HepG2 (cell line): ENCODE results near the gene CRNKL1. TPM values are rescaled to one million over a fixed set of nuclear protein-coding genes. Genes with fewer than 3 reads are reported as not detected.

ENCODE experiments used
- CCAR2 ChIP-seq: fragments of 200-400 bp; formaldehyde crosslinking; optimal IDR thresholded peaks from 2 replicates; pipeline ENCODE3; 2018; ENCODE audit warnings: low read depth, mild to moderate bottlenecking, low read length, moderate library complexity
- GFI1 ChIP-seq: sonication (generic); formaldehyde crosslinking; IDR thresholded peaks from 2 replicates; pipeline ENCODE4 v1.5.0; 2020; ENCODE audit warnings: missing genetic modification reagents, mild to moderate bottlenecking, borderline replicate concordance
- HNRNPUL1 ChIP-seq: fragments of 200-400 bp; formaldehyde crosslinking; IDR thresholded peaks from 2 replicates; pipeline ENCODE4 v1.6.1; 2017; ENCODE audit warnings: low read depth, mild to moderate bottlenecking, low read length, moderate library complexity
- JUNB ChIP-seq: sonication (generic); formaldehyde crosslinking; IDR thresholded peaks from 2 replicates; pipeline ENCODE4 v1.8.0; 2022; ENCODE audit warnings: missing genetic modification reagents, mild to moderate bottlenecking, borderline replicate concordance
- KLF11 ChIP-seq: IDR thresholded peaks from 2 replicates; pipeline ENCODE4 v1.6.1; 2016; ENCODE audit warnings: missing compliant biosample characterization
- MXD1 ChIP-seq: sonication (generic); formaldehyde crosslinking; IDR thresholded peaks from 2 replicates; pipeline ENCODE4 v1.4.0; 2020; ENCODE audit warnings: mild to moderate bottlenecking, missing genetic modification reagents
- NCOA1 ChIP-seq: sonication (generic); formaldehyde crosslinking; IDR thresholded peaks from 2 replicates; pipeline ENCODE4 v1.9.0; 2021; ENCODE audit warnings: missing genetic modification reagents
- NKX3-1 ChIP-seq: sonication (generic); formaldehyde crosslinking; IDR thresholded peaks from 2 replicates; pipeline ENCODE4 v1.5.0; 2020; ENCODE audit warnings: missing genetic modification reagents
- POLR2AphosphoS2 ChIP-seq: IDR thresholded peaks from 2 replicates; pipeline ENCODE4 v1.6.1; 2011; ENCODE audit warnings: low read depth, low read length, improper control_type of control experiment
- PPARG ChIP-seq: conservative IDR thresholded peaks from 2 replicates; pipeline ENCODE4 v1.6.1; 2016; ENCODE audit warnings: missing biosample characterization, missing genetic modification reagents
- RARG ChIP-seq: sonication (generic); formaldehyde crosslinking; IDR thresholded peaks from 2 replicates; pipeline ENCODE4 v1.4.0; 2020; ENCODE audit warnings: low read depth, mild to moderate bottlenecking, missing genetic modification reagents
- SNAI1 ChIP-seq: sonication (generic); formaldehyde crosslinking; IDR thresholded peaks from 2 replicates; pipeline ENCODE4 v1.5.0; 2020; ENCODE audit warnings: mild to moderate bottlenecking, missing genetic modification reagents, borderline replicate concordance
- TEAD2 ChIP-seq: sonication (generic); formaldehyde crosslinking; IDR thresholded peaks from 2 replicates; pipeline ENCODE4 v1.9.0; 2021; ENCODE audit warnings: missing genetic modification reagents
- ZBTB20 ChIP-seq: sonication (generic); formaldehyde crosslinking; IDR thresholded peaks from 2 replicates; pipeline ENCODE4 v1.8.1; 2023; ENCODE audit warnings: missing genetic modification reagents, low read depth, mild to moderate bottlenecking, borderline replicate concordance
- ZFP37 ChIP-seq: sonication (generic); formaldehyde crosslinking; IDR thresholded peaks from 2 replicates; pipeline ENCODE4 v1.4.0; 2020; ENCODE audit warnings: missing genetic modification reagents, borderline replicate concordance
- ZNF546 ChIP-seq: sonication (generic); formaldehyde crosslinking; conservative IDR thresholded peaks from 2 replicates; pipeline ENCODE4 v1.8.1; 2023; ENCODE audit warnings: mild to moderate bottlenecking, missing genetic modification reagents
- ZNF616 ChIP-seq: sonication (generic); formaldehyde crosslinking; IDR thresholded peaks from 2 replicates; pipeline ENCODE4 v1.5.0; 2020; ENCODE audit warnings: low read depth, mild to moderate bottlenecking, missing genetic modification reagents
- ZNF639 ChIP-seq: conservative IDR thresholded peaks from 2 replicates; pipeline ENCODE4 v1.6.1; 2018; ENCODE audit warnings: missing genetic modification reagents
- ZNF720 ChIP-seq: sonication (generic); formaldehyde crosslinking; IDR thresholded peaks from 2 replicates; pipeline ENCODE4 v1.4.0; 2020; ENCODE audit warnings: missing genetic modification reagents
- ZNF768 ChIP-seq: sonication (generic); formaldehyde crosslinking; IDR thresholded peaks from 2 replicates; pipeline ENCODE4 v1.4.0; 2020; ENCODE audit warnings: missing genetic modification reagents
- ZNF782 ChIP-seq: sonication (generic); formaldehyde crosslinking; IDR thresholded peaks from 2 replicates; pipeline ENCODE4 v1.4.0; 2020; ENCODE audit warnings: missing genetic modification reagents, mild to moderate bottlenecking, borderline replicate concordance
- polyA plus RNA-seq, 8 experiments: library from polyadenylated mRNA; depleted of rRNA in 3 of 8; stranded (reverse) in 7 of 8; unstranded in 1 of 8; fragments of >200 nt; fragmentation: Illumina TruSeq in 4 of 8; extraction: Trizol in 4 of 8; gene quantifications; 2 replicates each; pipeline versions ENCODE4 v1.2.1 to v1.2.3, GENCODE V29; 2011 to 2016; ENCODE audit warnings: low read depth in 4 of 8, missing spikeins in 1 of 8, mixed read lengths in 1 of 8; ENCODE audit not compliant: insufficient read depth in 1 of 8
- total RNA-seq, 5 experiments: library from RNA; depleted of rRNA; stranded (reverse); fragments of >200 nt; fragmentation: Illumina TruSeq; extraction: Trizol; gene quantifications; 2 replicates each; pipeline ENCODE4 v1.2.3, GENCODE V29; 2016; ENCODE audit warnings: low read depth in 1 of 5
- TF ChIP-seq, protein P1 (sequence below): sonication (generic); formaldehyde crosslinking; IDR thresholded peaks from 2 replicates; pipeline ENCODE4 v1.9.0; 2021; ENCODE audit warnings: missing genetic modification reagents, mild to moderate bottlenecking, borderline replicate concordance
- TF ChIP-seq, protein P2 (sequence below): sonication (generic); formaldehyde crosslinking; IDR thresholded peaks from 2 replicates; pipeline ENCODE4 v1.5.1; 2020; ENCODE audit warnings: mild to moderate bottlenecking, missing genetic modification reagents

The CRNKL1 gene
- total and polyA plus RNA-seq, 2 of the 13 experiments (the other 11 are each of a cell fraction or from before 2014, with no cell fraction given): 12.3 to 64.5 TPM

GRCh38 chr20:20017001-20017843 lies 35.0 kb downstream of the CRNKL1 start, which contains the start of gene NAA20 (continued):
- TF ChIP-seq ZNF639 (CRISPR knock-in tag) (peak; percentile 98), ZNF720 (CRISPR knock-in tag) (peak; percentile 56; the same call in 1 of the 2 replicates), GFI1 (peak; percentile 91; the same call in 1 of the 2 replicates), MXD1 (peak; percentile 96), CCAR2 (no peak), ZNF616 (CRISPR knock-in tag) (0 out of 2 replicates have a peak, but pooled peaks have one; percentile 78), ZNF768 (CRISPR knock-in tag) (peak; percentile 83), POLR2AphosphoS2 (no peak), TEAD2 (CRISPR knock-in tag) (peak; percentile 88), ZNF546 (peak; percentile 99), ZBTB20 (CRISPR knock-in tag) (peak; percentile 94), NKX3-1 (CRISPR knock-in tag) (peak; percentile 97), HNRNPUL1 (peak; percentile 64; the same call in 1 of the 2 replicates), JUNB (no peak; the same call in 1 of the 2 replicates), ZFP37 (CRISPR knock-in tag) (peak; percentile 69; the same call in 1 of the 2 replicates), RARG (CRISPR knock-in tag) (0 out of 2 replicates have a peak, but pooled peaks have one; percentile 82), ZNF782 (CRISPR knock-in tag) (peak; percentile 88), NCOA1 (CRISPR knock-in tag) (peak; percentile 63; the same call in 1 of the 2 replicates), KLF11 (CRISPR knock-in tag) (0 out of 2 replicates have a peak, but pooled peaks have one; percentile 77), PPARG (CRISPR knock-in tag) (no peak; the same call in 1 of the 2 replicates), SNAI1 (CRISPR knock-in tag) (peak; percentile 40; the same call in 1 of the 2 replicates)
- TF ChIP-seq, protein P1, sequence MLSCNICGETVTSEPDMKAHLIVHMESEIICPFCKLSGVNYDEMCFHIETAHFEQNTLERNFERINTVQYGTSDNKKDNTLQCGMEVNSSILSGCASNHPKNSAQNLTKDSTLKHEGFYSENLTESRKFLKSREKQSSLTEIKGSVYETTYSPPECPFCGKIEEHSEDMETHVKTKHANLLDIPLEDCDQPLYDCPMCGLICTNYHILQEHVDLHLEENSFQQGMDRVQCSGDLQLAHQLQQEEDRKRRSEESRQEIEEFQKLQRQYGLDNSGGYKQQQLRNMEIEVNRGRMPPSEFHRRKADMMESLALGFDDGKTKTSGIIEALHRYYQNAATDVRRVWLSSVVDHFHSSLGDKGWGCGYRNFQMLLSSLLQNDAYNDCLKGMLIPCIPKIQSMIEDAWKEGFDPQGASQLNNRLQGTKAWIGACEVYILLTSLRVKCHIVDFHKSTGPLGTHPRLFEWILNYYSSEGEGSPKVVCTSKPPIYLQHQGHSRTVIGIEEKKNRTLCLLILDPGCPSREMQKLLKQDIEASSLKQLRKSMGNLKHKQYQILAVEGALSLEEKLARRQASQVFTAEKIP: no peak
- TF ChIP-seq, protein P2, sequence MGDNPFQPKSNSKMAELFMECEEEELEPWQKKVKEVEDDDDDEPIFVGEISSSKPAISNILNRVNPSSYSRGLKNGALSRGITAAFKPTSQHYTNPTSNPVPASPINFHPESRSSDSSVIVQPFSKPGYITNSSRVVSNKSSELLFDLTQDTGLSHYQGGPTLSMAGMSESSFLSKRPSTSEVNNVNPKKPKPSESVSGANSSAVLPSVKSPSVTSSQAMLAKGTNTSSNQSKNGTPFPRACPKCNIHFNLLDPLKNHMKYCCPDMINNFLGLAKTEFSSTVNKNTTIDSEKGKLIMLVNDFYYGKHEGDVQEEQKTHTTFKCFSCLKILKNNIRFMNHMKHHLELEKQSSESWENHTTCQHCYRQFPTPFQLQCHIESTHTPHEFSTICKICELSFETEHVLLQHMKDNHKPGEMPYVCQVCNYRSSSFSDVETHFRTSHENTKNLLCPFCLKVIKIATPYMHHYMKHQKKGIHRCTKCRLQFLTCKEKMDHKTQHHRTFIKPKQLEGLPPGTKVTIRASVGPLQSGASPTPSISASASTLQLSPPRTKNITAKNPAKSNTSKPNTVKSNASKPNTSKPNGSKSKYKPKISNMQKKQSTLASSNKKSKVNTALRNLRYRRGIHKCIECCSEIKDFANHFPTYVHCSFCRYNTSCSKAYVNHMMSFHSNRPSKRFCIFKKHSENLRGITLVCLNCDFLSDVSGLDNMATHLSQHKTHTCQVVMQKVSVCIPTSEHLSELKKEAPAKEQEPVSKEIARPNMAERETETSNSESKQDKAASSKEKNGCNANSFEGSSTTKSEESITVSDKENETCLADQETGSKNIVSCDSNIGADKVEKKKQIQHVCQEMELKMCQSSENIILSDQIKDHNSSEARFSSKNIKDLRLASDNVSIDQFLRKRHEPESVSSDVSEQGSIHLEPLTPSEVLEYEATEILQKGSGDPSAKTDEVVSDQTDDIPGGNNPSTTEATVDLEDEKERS (CRISPR knock-in tag): peak; percentile 96
